ENCODE data around the gene CTNNA3.

CTNNA3 gene

GRCh38 chr10:66940965-66941364, 755.0 kb downstream of the CTNNA3 start:
- Histone ChIP-seq H3K36me3 (ENCODE audit: control insufficient read depth in 1 of 2, insufficient read depth in 2 of 2, low read length in 2 of 2) (no peaks in the 10 kb centered on the region), H3K9me3 (ENCODE audit: control insufficient read depth in 1 of 2, low read length in 2 of 2) (no peaks in the 10 kb centered on the region), H3K9ac (ENCODE audit: low read depth in 1 of 2, low read length in 2 of 2) (no peak overlapping the region), H3K27ac (ENCODE audit: low read depth, low read length) (no peak overlapping the region), H3K4me3 (ENCODE audit: low read depth in 1 of 2, low read length in 2 of 2) (no peak overlapping the region), H3K4me1 (ENCODE audit: control insufficient read depth in 1 of 2, insufficient read depth in 2 of 2, low read length in 2 of 2) (no peaks in the 10 kb centered on the region), H3K27me3 (ENCODE audit: control insufficient read depth in 1 of 2, insufficient read depth in 2 of 2, low read length in 2 of 2) (no peaks in the 10 kb centered on the region)

GRCh38 chr10:66934711-66935110, 761.3 kb downstream of the CTNNA3 start:
- no peak overlapping the region for H3K27ac ChIP-seq (ENCODE audit: low read depth, low read length)
- no peak overlapping the region for H3K4me3 ChIP-seq (ENCODE audit: low read depth in 1 of 2, low read length in 2 of 2)
- no peak overlapping the region for H3K9ac ChIP-seq (ENCODE audit: low read depth in 1 of 2, low read length in 2 of 2)
- H3K36me3 ChIP-seq (ENCODE audit: control insufficient read depth in 1 of 2, insufficient read depth in 2 of 2, low read length in 2 of 2) = no peaks in the 10 kb centered on the region
- no peaks in the 10 kb centered on the region for H3K9me3 ChIP-seq (ENCODE audit: control insufficient read depth in 1 of 2, low read length in 2 of 2)
- peaks cover 0 to under 1% of the 10 kb centered on the region in 2 donors for H3K27me3 ChIP-seq (ENCODE audit: control insufficient read depth in 1 of 2, insufficient read depth in 2 of 2, low read length in 2 of 2)
- H3K4me1 ChIP-seq (ENCODE audit: control insufficient read depth in 1 of 2, insufficient read depth in 2 of 2, low read length in 2 of 2) = no peaks in the 10 kb centered on the region

GRCh38 chr10:66931949-66932343, 764.0 kb downstream of the CTNNA3 start:
- Histone ChIP-seq H3K36me3 (ENCODE audit: control insufficient read depth in 1 of 2, insufficient read depth in 2 of 2, low read length in 2 of 2) (no peaks in the 10 kb centered on the region), H3K4me3 (ENCODE audit: low read depth in 1 of 2, low read length in 2 of 2) (no peak overlapping the region), H3K27me3 (ENCODE audit: control insufficient read depth in 1 of 2, insufficient read depth in 2 of 2, low read length in 2 of 2) (peaks cover 20 to 28% of the 10 kb centered on the region in 2 donors), H3K4me1 (ENCODE audit: control insufficient read depth in 1 of 2, insufficient read depth in 2 of 2, low read length in 2 of 2) (no peaks in the 10 kb centered on the region), H3K27ac (ENCODE audit: low read depth, low read length) (no peak overlapping the region), H3K9ac (ENCODE audit: low read depth in 1 of 2, low read length in 2 of 2) (no peak overlapping the region), H3K9me3 (ENCODE audit: control insufficient read depth in 1 of 2, low read length in 2 of 2) (no peaks in the 10 kb centered on the region)

- no peak overlapping the region for H3K27ac ChIP-seq (ENCODE audit: low read depth, low read length)
- no peaks in the 10 kb centered on the region for H3K36me3 ChIP-seq (ENCODE audit: control insufficient read depth in 1 of 2, insufficient read depth in 2 of 2, low read length in 2 of 2)
- H3K9ac ChIP-seq (ENCODE audit: low read depth in 1 of 2, low read length in 2 of 2) = no peak overlapping the region
Observed at GRCh38 chr10:66931340-66931948, 764.6 kb downstream of the CTNNA3 start.

GRCh38 chr10:66929375-66929774, 766.6 kb downstream of the CTNNA3 start:
- Histone ChIP-seq H3K9me3 (ENCODE audit: control insufficient read depth in 1 of 2, low read length in 2 of 2) (no peaks in the 10 kb centered on the region), H3K27me3 (ENCODE audit: control insufficient read depth in 1 of 2, insufficient read depth in 2 of 2, low read length in 2 of 2) (peaks cover 26 to 36% of the 10 kb centered on the region in 2 donors), H3K4me3 (ENCODE audit: low read depth in 1 of 2, low read length in 2 of 2) (no peak overlapping the region), H3K36me3 (ENCODE audit: control insufficient read depth in 1 of 2, insufficient read depth in 2 of 2, low read length in 2 of 2) (no peaks in the 10 kb centered on the region), H3K9ac (ENCODE audit: low read depth in 1 of 2, low read length in 2 of 2) (no peak overlapping the region), H3K27ac (ENCODE audit: low read depth, low read length) (no peak overlapping the region), H3K4me1 (ENCODE audit: control insufficient read depth in 1 of 2, insufficient read depth in 2 of 2, low read length in 2 of 2) (no peaks in the 10 kb centered on the region)

More at GRCh38 chr10:66931340-66931948, 764.6 kb downstream of the CTNNA3 start:
- no peak overlapping the region for H3K4me3 ChIP-seq (ENCODE audit: low read depth in 1 of 2, low read length in 2 of 2)
- H3K9me3 ChIP-seq (ENCODE audit: control insufficient read depth in 1 of 2, low read length in 2 of 2) = no peaks in the 10 kb centered on the region
- no peaks in the 10 kb centered on the region for H3K4me1 ChIP-seq (ENCODE audit: control insufficient read depth in 1 of 2, insufficient read depth in 2 of 2, low read length in 2 of 2)
- peaks cover 23 to 31% of the 10 kb centered on the region in 2 donors for H3K27me3 ChIP-seq (ENCODE audit: control insufficient read depth in 1 of 2, insufficient read depth in 2 of 2, low read length in 2 of 2)

- Histone ChIP-seq H3K9ac (ENCODE audit: low read depth in 1 of 2, low read length in 2 of 2) (no peak overlapping the region), H3K27ac (ENCODE audit: low read depth, low read length) (no peak overlapping the region), H3K27me3 (ENCODE audit: control insufficient read depth in 1 of 2, insufficient read depth in 2 of 2, low read length in 2 of 2) (peaks cover 26 to 36% of the 10 kb centered on the region in 2 donors), H3K4me3 (ENCODE audit: low read depth in 1 of 2, low read length in 2 of 2) (no peak overlapping the region), H3K36me3 (ENCODE audit: control insufficient read depth in 1 of 2, insufficient read depth in 2 of 2, low read length in 2 of 2) (no peaks in the 10 kb centered on the region), H3K9me3 (ENCODE audit: control insufficient read depth in 1 of 2, low read length in 2 of 2) (no peaks in the 10 kb centered on the region), H3K4me1 (ENCODE audit: control insufficient read depth in 1 of 2, insufficient read depth in 2 of 2, low read length in 2 of 2) (no peaks in the 10 kb centered on the region)
Observed at GRCh38 chr10:66928776-66929175, 767.2 kb downstream of the CTNNA3 start.

GRCh38 chr10:66927971-66928770, 767.8 kb downstream of the CTNNA3 start:
- H3K9ac ChIP-seq (ENCODE audit: low read depth in 1 of 2, low read length in 2 of 2) = no peak overlapping the region
- H3K27me3 ChIP-seq (ENCODE audit: control insufficient read depth in 1 of 2, insufficient read depth in 2 of 2, low read length in 2 of 2) = peaks cover 26 to 36% of the 10 kb centered on the region in 2 donors
- no peak overlapping the region for H3K27ac ChIP-seq (ENCODE audit: low read depth, low read length)
- no peak overlapping the region for H3K4me3 ChIP-seq (ENCODE audit: low read depth in 1 of 2, low read length in 2 of 2)
- no peaks in the 10 kb centered on the region for H3K36me3 ChIP-seq (ENCODE audit: control insufficient read depth in 1 of 2, insufficient read depth in 2 of 2, low read length in 2 of 2)
- H3K9me3 ChIP-seq (ENCODE audit: control insufficient read depth in 1 of 2, low read length in 2 of 2) = no peaks in the 10 kb centered on the region
- no peaks in the 10 kb centered on the region for H3K4me1 ChIP-seq (ENCODE audit: control insufficient read depth in 1 of 2, insufficient read depth in 2 of 2, low read length in 2 of 2)

GRCh38 chr10:66927251-66927935, 768.6 kb downstream of the CTNNA3 start:
- Histone ChIP-seq H3K27ac (ENCODE audit: low read depth, low read length) (no peak overlapping the region), H3K9ac (ENCODE audit: low read depth in 1 of 2, low read length in 2 of 2) (no peak overlapping the region), H3K4me3 (ENCODE audit: low read depth in 1 of 2, low read length in 2 of 2) (no peak overlapping the region)

GRCh38 chr10:66926841-66927240, 769.2 kb downstream of the CTNNA3 start:
- no peaks in the 10 kb centered on the region for H3K4me1 ChIP-seq (ENCODE audit: control insufficient read depth in 1 of 2, insufficient read depth in 2 of 2, low read length in 2 of 2)
- no peak overlapping the region for H3K4me3 ChIP-seq (ENCODE audit: low read depth in 1 of 2, low read length in 2 of 2)
- peaks cover 26 to 36% of the 10 kb centered on the region in 2 donors for H3K27me3 ChIP-seq (ENCODE audit: control insufficient read depth in 1 of 2, insufficient read depth in 2 of 2, low read length in 2 of 2)
- no peak overlapping the region for H3K9ac ChIP-seq (ENCODE audit: low read depth in 1 of 2, low read length in 2 of 2)
- no peak overlapping the region for H3K27ac ChIP-seq (ENCODE audit: low read depth, low read length)
- no peaks in the 10 kb centered on the region for H3K9me3 ChIP-seq (ENCODE audit: control insufficient read depth in 1 of 2, low read length in 2 of 2)
- no peaks in the 10 kb centered on the region for H3K36me3 ChIP-seq (ENCODE audit: control insufficient read depth in 1 of 2, insufficient read depth in 2 of 2, low read length in 2 of 2)

More at GRCh38 chr10:66927251-66927935, 768.6 kb downstream of the CTNNA3 start:
- Histone ChIP-seq H3K4me1 (ENCODE audit: control insufficient read depth in 1 of 2, insufficient read depth in 2 of 2, low read length in 2 of 2) (no peaks in the 10 kb centered on the region), H3K36me3 (ENCODE audit: control insufficient read depth in 1 of 2, insufficient read depth in 2 of 2, low read length in 2 of 2) (no peaks in the 10 kb centered on the region), H3K27me3 (ENCODE audit: control insufficient read depth in 1 of 2, insufficient read depth in 2 of 2, low read length in 2 of 2) (peaks cover 26 to 36% of the 10 kb centered on the region in 2 donors), H3K9me3 (ENCODE audit: control insufficient read depth in 1 of 2, low read length in 2 of 2) (no peaks in the 10 kb centered on the region)

All from duodenal mucosa (tissue), 2 donors.